ENCODE data around the gene GPR17.

DNA sequence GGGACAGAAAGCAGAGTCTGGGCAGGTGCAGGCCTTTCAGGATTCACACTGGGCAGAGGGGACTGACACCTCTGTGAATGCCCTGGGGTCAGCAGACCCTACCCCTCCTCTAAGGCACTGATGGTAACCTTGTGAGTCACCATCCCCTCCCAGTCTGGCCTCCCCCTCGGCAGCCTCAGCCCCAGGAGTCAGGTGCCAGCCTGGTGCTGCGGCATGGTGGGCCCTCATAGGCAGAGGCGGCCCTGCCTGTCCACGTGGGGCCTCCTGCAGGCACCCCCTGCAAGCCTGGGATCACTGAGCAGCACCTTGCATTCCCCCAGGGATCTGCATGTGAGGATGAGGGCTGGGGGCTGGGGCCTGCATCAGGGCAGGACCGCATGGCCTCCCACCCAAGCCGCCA is 4.8 kb upstream of the GPR17 start:
- TF ChIP-seq POLR2A (IDR thresholded peaks at IDR 0.05; ENCODE audit: low read depth, low read length) (no peak), POLR2AphosphoS5 (IDR thresholded peaks at IDR 0.05; ENCODE audit: low read depth, low read length) (no peak), TAF1 (IDR thresholded peaks at IDR 0.05; ENCODE audit: borderline replicate concordance, low read depth, low read length) (no peak)
